SJSA1 (cell line): ENCODE data around the gene RNF167. TPM values are rescaled to one million over a fixed set of nuclear protein-coding genes. Genes with fewer than 3 reads are reported as not detected.

Source experiments
- DNase-seq, 2 experiments: peaks; one replicate each; pipeline ENCODE4 v3.0.0-alpha.2; 2015 to 2020; ENCODE audit warnings: low spot score in 2 of 2, low read depth in 1 of 2
- H3K27ac ChIP-seq: fragments of 250-450 bp; sonication (Bioruptor Pico); 2 replicates; pipeline ENCODE4 v1.5.1; 2020; ENCODE audit warnings: mild to moderate bottlenecking, moderate library complexity
- H3K27me3 ChIP-seq: fragments of 250-450 bp; sonication (Bioruptor Pico); replicated peaks from 2 replicates; pipeline ENCODE4 v1.5.1; 2020; ENCODE audit warnings: mild to moderate bottlenecking, moderate library complexity
- H3K36me3 ChIP-seq: fragments of 250-450 bp; sonication (Bioruptor Pico); 2 replicates; pipeline ENCODE4 v1.5.1; 2020; ENCODE audit warnings: mild to moderate bottlenecking
- H3K4me1 ChIP-seq: fragments of 250-450 bp; sonication (Bioruptor Pico); replicated peaks from 2 replicates; pipeline ENCODE4 v1.6.1; 2021; ENCODE audit warnings: mild to moderate bottlenecking
- H3K4me3 ChIP-seq: fragments of 250-450 bp; sonication (Bioruptor Pico); 2 replicates; pipeline ENCODE4 v1.5.1; 2020; ENCODE audit warnings: mild to moderate bottlenecking
- H3K9me3 ChIP-seq: fragments of 250-450 bp; sonication (Bioruptor Pico); replicated peaks from 2 replicates; pipeline ENCODE4 v1.5.1; 2020; ENCODE audit warnings: mild to moderate bottlenecking
- total RNA-seq: library from RNA; depleted of rRNA; stranded (reverse); fragments of >200 nt; shearing (Covaris generic); gene quantifications from 2 replicates; pipeline ENCODE4 v1.2.3, GENCODE V29; 2014

Gene RNF167
- total RNA-seq, 1 experiment from 2014 or later: 13.0 TPM

DNA sequence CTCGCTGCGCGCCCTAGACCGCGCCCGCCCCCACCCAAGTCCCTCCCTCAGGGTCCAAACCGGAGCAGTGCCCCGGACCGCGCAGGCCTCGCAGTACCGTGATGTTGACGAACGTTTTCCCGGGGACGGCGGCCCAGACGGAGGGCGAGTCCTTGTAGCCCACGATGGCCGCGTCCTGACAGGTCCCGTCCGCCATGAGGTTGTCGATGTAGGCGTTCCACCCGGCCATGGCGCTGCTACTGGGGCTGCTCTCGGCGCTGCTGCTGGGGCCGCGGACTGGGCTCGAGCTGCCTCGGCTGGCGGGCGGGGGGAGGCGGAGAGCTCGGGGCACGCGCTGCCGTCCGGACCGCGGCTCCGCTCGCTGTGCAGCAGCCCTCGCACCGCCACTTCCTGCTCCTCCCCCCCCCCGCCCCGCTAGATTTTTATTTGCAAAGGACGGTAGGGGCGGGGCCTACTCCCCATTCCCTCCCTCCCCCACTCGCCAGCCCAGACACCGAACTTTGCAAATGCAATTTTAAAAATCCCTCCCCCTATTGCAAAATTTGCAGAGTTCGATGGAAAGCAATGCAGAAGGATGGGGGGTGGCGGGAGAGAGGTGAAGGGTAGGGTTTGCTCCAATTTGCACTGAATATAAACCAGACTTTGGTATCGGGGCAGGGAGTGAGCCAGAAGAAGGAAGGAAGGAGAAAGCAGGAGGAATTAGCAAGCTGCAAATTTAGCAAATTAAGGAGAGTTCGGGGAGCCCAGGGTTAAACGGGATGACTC, 8.3 kb downstream of the RNF167 start, which contains the start of gene PFN1:
TSS of gene PFN1 (minus strand) at position 365 of the 765 bp plus-strand sequence. CDS start at position 229, 136 bp downstream.
- Histone ChIP-seq H3K4me1 (peaks cover 69% of the 10 kb centered on the region), H3K36me3 (peaks cover 49% of the 10 kb centered on the region), H3K27me3 (no peaks in the 10 kb centered on the region), H3K9me3 (no peaks in the 10 kb centered on the region), H3K27ac (peak within 1 kb of the TSS; percentile 92), H3K4me3 (peak within 1 kb of the TSS; percentile 92)
- DNase-seq: peak; percentile 88 to 89

DNA sequence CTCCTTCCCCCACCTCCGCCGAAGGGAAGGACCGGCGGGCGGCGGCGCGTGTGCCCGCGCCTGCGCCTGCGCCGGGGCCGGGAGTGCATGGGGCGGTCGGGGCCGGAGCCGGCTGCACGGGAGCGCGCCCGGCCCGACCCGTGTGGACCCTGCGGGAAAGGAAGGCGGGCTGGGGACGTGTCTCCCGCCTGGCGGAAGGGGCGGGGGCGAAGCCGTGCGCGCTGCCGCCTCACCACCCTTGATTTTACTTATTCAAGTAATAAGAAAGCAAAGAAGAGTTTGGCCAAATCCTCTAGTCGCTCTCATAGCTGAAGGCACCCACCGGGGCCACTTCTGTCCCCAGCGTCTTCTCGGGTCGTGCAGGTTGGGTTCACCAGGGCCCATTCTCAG, 8.9 kb downstream of the RNF167 start:
- Histone ChIP-seq H3K27ac (peak overlapping the region; percentile 92), H3K4me1 (peaks cover 75% of the 10 kb centered on the region), H3K36me3 (peaks cover 43% of the 10 kb centered on the region), H3K27me3 (no peaks in the 10 kb centered on the region), H3K4me3 (peak overlapping the region; percentile 92), H3K9me3 (no peaks in the 10 kb centered on the region)
- DNase-seq: peak in 1 of 2 experiments; percentile 86

DNA sequence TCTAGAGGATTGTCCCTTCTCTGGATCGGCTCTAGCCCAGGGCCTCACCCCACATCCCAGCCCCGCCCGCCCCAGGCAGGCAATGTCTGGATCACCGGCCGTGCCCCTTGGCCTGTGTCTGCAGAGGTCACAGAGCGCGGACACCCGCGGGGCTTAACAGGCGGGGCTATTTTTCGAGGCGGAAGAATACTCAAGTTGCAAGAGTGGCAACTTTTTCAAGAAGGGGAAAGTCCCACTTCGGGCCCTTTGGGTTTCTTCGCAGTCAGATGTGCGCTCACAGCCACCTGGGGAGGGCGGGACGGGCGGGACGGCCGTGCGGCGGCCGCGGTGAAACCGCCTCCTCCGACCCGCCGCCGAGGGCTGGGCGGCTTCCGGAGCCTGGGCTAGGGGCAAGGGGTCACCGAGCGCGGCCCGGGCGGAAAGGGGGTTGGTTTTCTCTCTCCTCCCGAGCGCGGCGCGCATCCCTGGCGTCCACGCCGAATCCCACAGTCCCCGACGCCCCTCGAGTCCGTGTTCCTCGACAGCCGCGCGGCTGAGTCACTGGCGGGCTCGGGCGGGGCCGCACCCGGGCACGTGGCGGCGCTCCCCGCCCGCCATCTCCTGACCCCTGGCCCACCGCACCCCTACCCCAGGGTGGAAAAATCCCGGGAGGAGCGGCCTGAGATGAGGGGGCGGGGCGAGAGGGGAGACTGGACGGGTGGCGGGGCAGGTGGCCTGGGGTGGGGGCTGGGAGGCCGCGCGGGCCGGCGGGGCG, 9.4 kb downstream of the RNF167 start:
- peak; percentile 78 to 86 for DNase-seq
- Histone ChIP-seq H3K4me1 (peaks cover 74% of the 10 kb centered on the region), H3K4me3 (peak overlapping the region; percentile 92), H3K27me3 (no peaks in the 10 kb centered on the region), H3K27ac (peak overlapping the region; percentile 92), H3K9me3 (no peaks in the 10 kb centered on the region), H3K36me3 (peaks cover 37% of the 10 kb centered on the region)

DNA sequence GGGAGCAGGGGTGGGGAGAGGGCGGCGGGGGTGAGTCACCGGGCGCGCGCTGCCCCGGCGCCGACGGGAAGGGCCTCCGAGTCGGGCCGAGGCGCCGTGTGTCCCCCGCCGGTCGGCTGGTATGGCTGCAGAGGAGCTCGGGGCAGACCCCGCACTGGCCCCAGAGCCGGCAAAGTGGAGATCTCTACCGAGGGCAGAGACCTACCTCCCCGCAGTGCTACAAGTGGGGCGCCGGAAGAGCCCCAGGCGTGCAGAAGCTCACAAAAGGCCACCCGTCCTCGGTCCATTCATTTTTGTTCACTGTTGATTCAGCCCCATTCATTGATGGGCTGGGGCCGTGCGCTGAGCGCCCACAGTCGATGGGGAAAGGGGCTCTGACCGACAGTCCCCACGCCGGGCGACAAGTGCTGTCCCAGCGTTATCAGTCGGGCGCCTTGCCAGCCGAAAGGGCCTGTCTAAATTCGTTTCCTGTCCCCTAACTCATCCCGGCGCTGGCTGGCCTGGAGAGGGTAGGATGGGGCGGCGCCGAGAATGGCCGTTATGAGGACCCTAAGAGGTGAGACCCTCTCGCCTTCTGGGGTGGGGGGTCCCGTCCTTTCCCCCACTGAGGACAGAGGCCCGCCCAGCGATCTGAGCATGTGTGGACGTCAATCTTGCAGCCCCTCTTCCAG, 10.1 kb downstream of the RNF167 start:
- H3K27ac ChIP-seq: peak overlapping the region; percentile 92
- H3K27me3 ChIP-seq: no peaks in the 10 kb centered on the region
- H3K9me3 ChIP-seq: no peaks in the 10 kb centered on the region
- H3K4me1 ChIP-seq: peaks cover 67% of the 10 kb centered on the region
- peak in 1 of 2 experiments; percentile 70 for DNase-seq
- H3K36me3 ChIP-seq: peaks cover 30% of the 10 kb centered on the region
- peak overlapping the region; percentile 92 for H3K4me3 ChIP-seq

DNA sequence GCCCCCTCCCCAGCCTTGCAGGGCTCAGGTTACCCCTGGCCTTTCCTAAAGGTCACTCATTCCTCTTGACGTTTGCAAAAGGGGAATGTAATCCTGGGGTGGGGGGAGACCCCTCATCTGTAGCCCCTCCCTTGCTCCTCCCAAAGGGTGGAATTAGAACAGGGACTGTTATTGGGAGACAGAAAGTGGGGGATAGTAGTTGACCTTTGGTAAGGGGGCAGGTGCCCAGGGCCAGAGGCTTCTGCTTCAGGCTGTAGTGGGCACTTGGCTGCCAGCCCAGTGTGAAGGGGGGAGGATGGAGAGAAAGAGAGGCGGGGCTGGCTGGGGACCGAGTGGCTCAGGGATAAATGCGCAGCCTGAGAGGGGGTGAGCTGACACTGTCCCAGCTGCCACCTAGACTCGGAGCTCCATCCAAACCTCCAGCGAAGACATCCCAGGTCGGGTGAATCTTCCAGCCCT, 10.7 kb downstream of the RNF167 start, which contains the start of gene ENO3:
TSS of gene ENO3 (plus strand) at position 374 of the 459 bp plus-strand sequence. CDS start 711 bp downstream, outside the sequence.
- no peaks in the 10 kb centered on the region for H3K9me3 ChIP-seq
- H3K4me1 ChIP-seq: peaks cover 61% of the 10 kb centered on the region
- H3K27me3 ChIP-seq: no peaks in the 10 kb centered on the region
- peak within 1 kb of the TSS; percentile 92 for H3K4me3 ChIP-seq
- DNase-seq: no peak
- H3K27ac ChIP-seq: peak within 1 kb of the TSS; percentile 92
- peaks cover 24% of the 10 kb centered on the region for H3K36me3 ChIP-seq

DNA sequence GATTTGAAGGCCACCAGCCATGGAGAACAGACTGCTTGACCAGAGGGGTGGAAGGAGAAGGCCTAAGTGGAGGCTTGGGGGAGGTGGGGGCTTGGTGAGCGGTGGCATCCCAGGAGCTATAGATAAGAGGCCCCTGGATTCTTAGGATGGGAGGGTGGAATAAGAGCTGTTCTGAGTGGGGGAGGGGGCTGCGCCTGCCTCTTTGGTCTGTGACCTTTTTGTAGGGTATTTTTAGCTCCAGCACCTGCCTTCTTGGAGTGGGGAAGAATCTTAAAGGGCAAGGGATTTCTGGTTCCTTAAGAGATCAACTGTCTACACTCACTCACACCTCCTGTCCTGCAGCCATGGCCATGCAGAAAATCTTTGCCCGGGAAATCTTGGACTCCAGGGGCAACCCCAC, 11.4 kb downstream of the RNF167 start:
- Histone ChIP-seq H3K27ac (no peak overlapping the region), H3K27me3 (no peaks in the 10 kb centered on the region), H3K4me1 (peaks cover 55% of the 10 kb centered on the region), H3K4me3 (no peak overlapping the region), H3K36me3 (peaks cover 17% of the 10 kb centered on the region), H3K9me3 (no peaks in the 10 kb centered on the region)
- no peak for DNase-seq

DNA sequence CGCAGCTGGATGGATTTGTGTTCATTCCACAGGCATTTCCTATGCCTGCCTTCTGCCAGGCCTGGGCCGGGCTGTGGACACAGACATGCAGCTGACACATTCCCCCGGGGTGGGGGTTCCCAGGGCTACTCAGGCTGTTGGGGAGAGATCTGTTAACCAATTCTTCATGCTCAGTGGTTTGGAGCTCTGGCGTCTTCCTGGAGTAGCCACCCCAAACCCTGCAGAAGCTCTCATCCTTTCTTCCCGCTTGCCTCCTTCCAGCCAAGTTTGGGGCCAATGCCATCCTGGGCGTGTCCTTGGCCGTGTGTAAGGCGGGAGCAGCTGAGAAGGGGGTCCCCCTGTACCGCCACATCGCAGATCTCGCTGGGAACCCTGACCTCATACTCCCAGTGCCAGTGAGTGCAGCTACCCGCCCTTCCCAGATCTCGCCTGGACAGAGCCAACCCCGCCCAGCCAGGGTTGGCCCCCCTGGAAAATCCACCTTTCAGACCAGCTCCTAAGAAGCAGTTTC, 13.4 kb downstream of the RNF167 start:
- no peak for DNase-seq
- peaks cover 6% of the 10 kb centered on the region; the same call in 1 of the 2 replicates for H3K36me3 ChIP-seq
- H3K9me3 ChIP-seq: no peaks in the 10 kb centered on the region
- H3K27me3 ChIP-seq: no peaks in the 10 kb centered on the region
- H3K4me3 ChIP-seq: no peak overlapping the region
- no peak overlapping the region for H3K27ac ChIP-seq
- peaks cover 55% of the 10 kb centered on the region for H3K4me1 ChIP-seq

DNA sequence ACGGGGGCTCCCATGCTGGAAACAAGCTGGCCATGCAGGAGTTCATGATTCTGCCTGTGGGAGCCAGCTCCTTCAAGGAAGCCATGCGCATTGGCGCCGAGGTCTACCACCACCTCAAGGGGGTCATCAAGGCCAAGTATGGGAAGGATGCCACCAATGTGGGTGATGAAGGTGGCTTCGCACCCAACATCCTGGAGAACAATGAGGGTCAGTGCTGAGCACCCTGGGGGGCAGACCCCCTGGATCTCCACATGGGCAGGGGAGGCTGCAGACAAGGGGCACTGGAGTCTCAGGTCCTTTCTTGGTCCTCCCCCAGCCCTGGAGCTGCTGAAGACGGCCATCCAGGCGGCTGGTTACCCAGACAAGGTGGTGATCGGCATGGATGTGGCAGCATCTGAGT, 15.0 kb downstream of the RNF167 start:
- Histone ChIP-seq H3K9me3 (no peaks in the 10 kb centered on the region), H3K4me1 (peaks cover 41% of the 10 kb centered on the region), H3K36me3 (peaks cover 22% of the 10 kb centered on the region), H3K4me3 (no peak overlapping the region), H3K27ac (no peak overlapping the region), H3K27me3 (no peaks in the 10 kb centered on the region)
- no peak for DNase-seq

DNA sequence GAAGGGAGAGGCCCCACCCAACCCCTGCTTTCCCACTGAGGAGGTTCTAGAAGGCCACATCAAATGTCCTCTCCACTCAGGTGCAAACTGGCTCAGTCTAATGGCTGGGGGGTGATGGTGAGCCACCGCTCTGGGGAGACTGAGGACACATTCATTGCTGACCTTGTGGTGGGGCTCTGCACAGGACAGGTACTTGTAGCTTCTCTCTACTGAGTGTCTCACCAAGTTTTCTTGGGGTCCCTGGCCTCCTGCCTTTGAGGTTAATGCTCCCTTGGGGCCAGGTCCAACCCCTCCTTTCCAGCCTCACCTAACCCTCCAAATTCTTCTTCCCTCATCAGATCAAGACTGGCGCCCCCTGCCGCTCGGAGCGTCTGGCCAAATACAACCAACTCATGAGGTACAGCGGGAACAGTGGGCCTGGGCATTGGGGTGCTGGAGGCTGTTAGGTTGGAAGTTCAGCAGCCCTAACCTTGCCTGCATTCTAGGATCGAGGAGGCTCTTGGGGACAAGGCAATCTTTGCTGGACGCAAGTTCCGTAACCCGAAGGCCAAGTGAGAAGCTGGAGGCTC, 16.5 kb downstream of the RNF167 start:
- no peaks in the 10 kb centered on the region for H3K27me3 ChIP-seq
- no peak overlapping the region for H3K4me3 ChIP-seq
- H3K9me3 ChIP-seq: no peaks in the 10 kb centered on the region
- peaks cover 26% of the 10 kb centered on the region for H3K4me1 ChIP-seq
- peaks cover 34% of the 10 kb centered on the region for H3K36me3 ChIP-seq
- no peak for DNase-seq
- no peak overlapping the region for H3K27ac ChIP-seq

DNA sequence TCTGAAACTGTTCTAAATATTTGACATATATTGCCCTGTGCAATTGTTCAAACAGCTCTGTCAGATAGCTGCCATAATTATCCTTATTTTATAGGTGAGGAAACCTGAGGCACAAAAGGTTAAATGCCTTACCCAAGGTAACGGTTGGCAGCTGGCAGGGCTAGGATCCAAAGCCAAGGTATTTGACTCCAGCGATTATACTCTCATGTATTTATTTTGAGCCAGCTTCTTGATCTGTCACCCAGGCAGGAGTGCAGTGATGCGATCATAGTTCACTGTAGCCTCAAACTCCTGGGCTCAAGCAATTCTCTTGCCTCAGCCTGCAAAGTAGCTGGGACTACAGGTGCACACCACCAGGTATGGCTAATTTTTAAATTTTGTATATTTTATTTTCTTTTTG, 18.0 kb downstream of the RNF167 start:
- no peak for DNase-seq
- Histone ChIP-seq H3K27ac (no peak overlapping the region), H3K4me3 (no peak overlapping the region), H3K36me3 (peaks cover 40% of the 10 kb centered on the region), H3K4me1 (peaks cover 11% of the 10 kb centered on the region), H3K27me3 (no peaks in the 10 kb centered on the region), H3K9me3 (no peaks in the 10 kb centered on the region)

DNA sequence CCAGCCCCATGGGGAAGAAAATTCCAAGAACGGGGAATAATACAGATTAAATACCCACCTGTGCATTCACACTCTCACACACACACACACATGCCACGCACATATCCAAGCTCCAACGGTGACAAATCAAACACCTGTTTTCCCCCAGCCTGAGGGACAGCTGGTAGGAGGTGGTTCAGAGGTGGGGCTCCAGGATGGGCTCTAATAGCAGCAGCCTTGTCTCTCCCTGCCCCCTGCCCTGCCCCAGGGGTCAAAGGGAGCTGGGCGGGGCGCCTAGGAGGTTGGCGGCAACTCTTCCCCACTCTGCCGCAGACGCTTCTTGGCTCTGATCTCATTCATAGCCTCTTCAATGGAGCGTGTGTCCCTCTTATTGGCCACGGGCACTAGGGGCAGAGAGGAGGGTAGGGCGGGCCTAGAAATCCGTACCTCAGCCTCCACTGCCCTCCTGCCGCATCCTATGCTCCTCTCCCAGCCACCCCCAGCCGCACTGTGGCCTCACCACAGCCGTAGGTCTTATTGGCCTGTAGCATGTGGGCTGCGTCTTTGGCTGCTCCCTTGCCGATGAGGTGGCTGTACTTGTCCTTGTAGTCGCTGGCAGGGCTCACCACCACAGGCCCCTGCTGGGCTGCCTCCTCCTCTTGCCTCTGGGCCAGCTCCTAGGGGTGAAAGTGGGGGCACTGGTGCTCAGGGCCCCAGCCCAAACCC, 19.3 kb downstream of the RNF167 start:
- no peak for DNase-seq
- Histone ChIP-seq H3K4me1 (no peaks in the 10 kb centered on the region), H3K27ac (no peak overlapping the region), H3K27me3 (no peaks in the 10 kb centered on the region), H3K9me3 (no peaks in the 10 kb centered on the region), H3K4me3 (no peak overlapping the region), H3K36me3 (peaks cover 41% of the 10 kb centered on the region)

DNA sequence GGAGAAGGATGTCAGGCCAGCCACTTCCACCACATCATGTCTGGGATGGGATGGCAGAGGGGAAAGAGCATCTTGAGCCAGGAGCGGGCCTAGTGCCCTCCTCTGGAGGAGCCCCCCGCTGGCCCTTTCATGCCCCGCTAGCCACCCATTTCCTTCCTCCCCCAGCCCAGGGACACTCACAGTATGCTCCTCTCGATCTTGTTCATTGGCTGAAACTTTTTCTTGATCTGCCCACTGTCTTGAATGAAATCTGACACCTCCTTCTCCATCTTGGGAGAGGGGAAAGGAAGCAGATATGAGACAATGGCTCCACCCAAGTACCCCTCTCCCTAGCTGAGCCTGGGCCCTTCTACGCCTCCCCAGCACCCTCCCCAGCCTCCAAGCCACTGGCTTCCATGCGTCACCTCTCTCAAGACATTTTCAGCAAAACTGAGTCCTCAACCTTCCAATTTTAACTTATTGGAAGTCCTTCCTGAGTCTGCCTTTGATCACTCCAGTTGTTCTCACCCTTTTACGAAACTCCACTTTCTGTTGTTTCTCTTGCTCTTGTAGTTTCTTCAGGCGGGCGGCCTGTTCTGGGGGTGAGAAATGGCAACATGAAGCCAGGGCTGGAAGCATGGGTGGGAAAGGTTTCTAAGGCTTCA, 20.3 kb downstream of the RNF167 start:
- Histone ChIP-seq H3K36me3 (peaks cover 51% of the 10 kb centered on the region), H3K27me3 (no peaks in the 10 kb centered on the region), H3K27ac (no peak overlapping the region), H3K4me3 (no peak overlapping the region), H3K4me1 (no peaks in the 10 kb centered on the region), H3K9me3 (no peaks in the 10 kb centered on the region)
- no peak for DNase-seq
